H1 (cell line): Measurements from ENCODE around the gene CMIP. TPM values are rescaled to one million over a fixed set of nuclear protein-coding genes. Genes with fewer than 3 reads are reported as not detected.

Experiments used
- GABPA ChIP-seq: IDR thresholded peaks from 2 replicates; pipeline ENCODE4 v1.6.1; 2011; ENCODE audit warnings: mild to moderate bottlenecking, low read length, moderate library complexity, borderline replicate concordance; ENCODE audit not compliant: insufficient read depth
- POU5F1 ChIP-seq: IDR thresholded peaks from 2 replicates; pipeline ENCODE4 v1.6.1; 2011; ENCODE audit warnings: low read depth, mild to moderate bottlenecking, low read length, moderate library complexity
- RXRA ChIP-seq: IDR thresholded peaks from 2 replicates; pipeline ENCODE4 v1.6.1; 2011; ENCODE audit warnings: low read depth, mild to moderate bottlenecking, low read length, moderate library complexity; ENCODE audit not compliant: insufficient read depth
- TAF7 ChIP-seq: optimal IDR thresholded peaks from 2 replicates; pipeline ENCODE3; 2011; ENCODE audit warnings: low read depth, mild to moderate bottlenecking, inconsistent platforms, low read length, moderate library complexity, borderline replicate concordance
- polyA plus RNA-seq, 7 experiments: library from polyadenylated mRNA; depleted of rRNA in 3 of 7; stranded (reverse) in 5 of 7; unstranded in 2 of 7; fragments of >200 nt in 5 of 7; fragments of 200-250 nt in 2 of 7; gene quantifications; 1 replicate in 5 of 7; 2 replicates in 1 of 7; 4 replicates in 1 of 7; pipeline versions ENCODE4 v1.2.1 to v1.2.3, GENCODE V29; 2011 to 2013; ENCODE audit warnings: missing spikeins in 2 of 7, mixed read lengths in 2 of 7
- total RNA-seq: library from RNA; stranded (reverse); fragmentation: NEBNext Ultra II Directional; extraction: Animal tissue kit (Norgen Biotek cat#: 25700); gene quantifications from 2 replicates; pipeline ENCODE4 v1.2.1, GENCODE V29; 2021

The CMIP gene
- total and polyA plus RNA-seq, 2 of the 8 experiments (the other 6 are each of a cell fraction or from before 2014, with no cell fraction given): 7.9 to 53.2 TPM

DNA sequence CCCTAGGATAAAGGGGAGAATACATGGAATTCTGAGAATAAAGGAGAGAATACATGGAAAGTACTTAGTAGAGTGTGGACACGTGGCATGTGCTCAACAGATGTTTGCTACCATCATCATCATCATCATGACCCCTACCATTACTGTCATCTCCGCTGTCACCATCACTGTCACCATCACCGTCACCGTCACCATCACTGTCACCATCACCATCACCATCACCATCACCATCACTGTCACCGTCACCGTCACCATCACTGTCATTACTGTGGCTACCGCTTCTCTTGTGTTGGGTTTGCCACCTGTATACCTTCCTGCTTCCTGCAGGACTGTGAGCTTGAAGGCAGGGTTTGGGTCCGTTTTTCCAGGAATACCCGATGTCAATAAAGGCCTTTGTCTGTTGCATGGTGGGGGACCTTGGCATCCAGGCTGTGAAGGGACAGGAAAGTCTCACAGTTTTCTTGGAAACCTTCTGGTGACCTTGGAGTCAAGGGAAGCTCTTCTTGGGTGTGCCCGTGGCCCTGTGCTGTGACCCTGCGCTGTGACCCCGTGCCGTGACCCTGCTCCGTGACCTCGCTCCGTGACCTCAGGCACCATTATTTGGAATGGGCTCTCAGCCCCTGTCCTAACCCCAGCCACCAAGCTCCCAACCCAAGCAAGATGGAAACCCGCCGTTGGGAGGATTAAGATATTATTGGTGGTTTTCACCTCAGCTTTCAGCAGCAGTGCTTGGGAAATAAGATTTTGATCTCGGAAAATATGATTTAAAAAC lies 14.4 kb downstream of the CMIP start (continued):
- TF ChIP-seq POU5F1 (no peak), GABPA (no peak), RXRA (no peak), TAF7 (no peak)
- TF ChIP-seq, all 59 proteins: peak for 0
